GM21737 (cell line): Measurements from ENCODE around the gene ART3.

Source experiments
- ATAC-seq: cut with Tn5 transposase; IDR thresholded peaks from one replicate; pipeline ENCODE4 v1.9.1; 2021; ENCODE audit warnings: mild to moderate bottlenecking, moderate library complexity; ENCODE audit not compliant: unreplicated experiment

The ART3 gene

DNA sequence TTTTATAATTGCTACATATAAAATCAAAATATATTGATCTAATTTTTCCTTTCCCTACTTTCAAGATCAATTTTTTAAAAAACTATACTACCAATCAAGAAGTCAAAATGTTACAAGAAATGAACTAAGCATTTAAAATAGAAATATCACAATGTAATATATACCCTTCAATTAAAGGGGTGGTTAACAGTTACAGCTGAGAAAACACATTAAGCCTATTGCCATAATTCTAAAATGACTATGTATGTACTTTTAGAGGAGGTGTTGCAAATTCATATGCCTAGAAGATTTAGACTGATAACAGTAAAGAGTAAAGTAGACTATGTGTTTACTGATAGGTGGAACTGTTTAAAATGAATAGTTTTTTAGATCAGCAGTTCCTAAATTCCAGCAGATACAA lies 70.0 kb downstream of the ART3 start:
- ATAC-seq: no peak

DNA sequence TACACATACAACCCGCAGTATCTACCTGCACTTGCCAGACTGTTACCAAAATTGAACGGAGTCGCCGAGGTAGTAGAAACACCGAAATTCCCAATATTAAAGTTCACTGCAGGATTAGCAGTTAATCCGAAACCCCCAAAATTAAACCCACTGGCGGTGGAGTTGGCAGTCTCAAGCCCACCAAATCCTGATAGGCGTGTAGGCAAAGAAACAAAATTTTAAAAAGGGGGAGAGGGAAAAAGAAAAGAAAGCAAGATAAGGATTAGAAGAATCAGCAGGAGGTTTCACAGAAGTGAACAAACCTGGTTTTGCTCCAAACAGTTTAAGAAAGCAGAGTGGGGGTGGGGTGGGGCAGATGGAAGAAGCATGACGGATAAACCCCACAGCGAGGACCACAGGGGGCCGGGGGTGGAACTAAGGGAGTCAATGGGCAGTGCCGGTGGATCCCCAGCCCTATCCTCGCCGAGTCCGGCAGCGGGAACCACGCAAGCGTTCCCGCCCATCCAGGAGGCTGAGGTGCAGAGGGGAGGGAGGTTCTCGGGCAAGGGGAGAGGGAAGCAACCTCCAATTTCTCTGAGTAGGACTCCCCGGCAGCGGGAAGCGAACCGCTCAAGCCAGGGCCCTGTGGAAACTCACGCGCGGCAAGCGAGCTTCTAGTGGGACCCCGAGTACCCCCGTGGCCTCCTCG lies 73.1 kb downstream of the ART3 start:
- ATAC-seq: peak; percentile 37

DNA sequence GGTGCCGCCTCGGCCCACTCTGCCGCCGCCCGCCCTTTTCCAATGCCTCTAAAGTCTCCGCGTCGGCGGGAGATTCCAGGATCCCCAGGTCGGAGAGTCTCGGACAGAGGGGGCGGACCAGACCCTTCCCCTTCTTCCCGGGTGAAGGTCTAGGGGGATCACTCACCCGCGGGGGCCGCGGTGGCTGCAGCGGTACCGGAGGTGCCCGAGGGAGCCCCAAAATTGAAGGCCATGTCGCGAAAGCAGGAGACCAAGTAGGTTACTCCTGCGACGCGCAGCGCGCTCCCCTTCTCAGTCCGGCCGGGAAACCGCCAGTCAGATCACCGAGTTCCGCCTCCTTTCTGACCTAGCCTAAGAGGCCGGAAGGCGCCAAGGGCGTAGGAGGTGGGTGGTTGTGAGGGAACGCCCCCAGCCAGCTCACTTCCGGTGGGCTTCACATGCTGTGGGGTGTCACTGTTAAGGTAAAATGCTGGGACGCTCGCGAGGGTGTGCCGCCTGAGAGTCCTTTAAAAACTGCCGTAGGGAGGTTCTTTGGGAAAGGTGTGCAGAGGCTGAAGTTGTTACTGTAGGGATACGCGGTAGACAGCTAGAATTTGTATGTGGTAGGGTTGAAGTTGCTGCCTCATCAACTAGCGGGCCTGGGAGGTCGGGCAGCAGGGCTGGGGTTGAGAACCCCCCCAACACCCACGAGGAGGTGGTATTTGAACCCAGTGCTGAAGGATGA lies 73.8 kb downstream of the ART3 start, which contains the start of gene NUP54:
TSS of gene NUP54 (minus strand) at position 256 of the 724 bp plus-strand sequence. CDS start at position 233, 23 bp downstream.
- ATAC-seq: peak; percentile 99

DNA sequence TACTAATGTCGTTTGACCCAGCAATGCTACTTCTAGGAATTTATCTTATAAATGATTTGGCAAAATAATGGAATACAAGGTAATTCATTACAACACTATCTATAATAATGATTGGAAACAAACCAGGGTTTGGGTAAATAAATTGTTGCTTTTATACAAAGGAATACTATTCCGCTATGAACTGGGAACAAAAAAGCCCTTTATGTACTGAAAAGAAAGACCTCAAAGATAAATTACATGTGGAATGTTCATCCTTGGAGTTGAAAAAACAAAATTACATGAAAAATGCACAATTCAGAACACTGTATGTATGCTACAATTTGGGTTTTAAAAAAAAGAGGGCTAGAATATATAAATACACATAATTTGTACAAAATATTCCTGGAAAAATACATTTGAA lies 78.8 kb downstream of the ART3 start:
- no peak for ATAC-seq

DNA sequence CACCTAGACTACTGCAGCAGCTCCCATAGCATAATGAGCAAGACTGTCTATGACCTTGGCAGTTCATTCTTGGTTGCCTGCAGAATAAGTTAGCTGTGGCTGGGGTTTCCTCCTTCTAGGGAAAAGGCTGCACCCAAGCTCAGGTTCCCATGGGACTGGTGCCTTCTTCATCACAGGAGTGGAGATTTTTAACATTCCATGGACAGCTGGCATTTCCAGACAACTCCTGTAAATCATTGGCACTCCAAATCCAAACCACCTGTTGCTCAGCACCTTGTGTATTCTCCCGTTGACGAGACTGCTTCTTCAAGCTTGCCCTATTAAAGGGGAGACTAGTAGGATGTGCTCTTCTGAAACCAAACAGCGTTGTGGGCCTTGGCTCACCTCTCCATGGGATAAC lies 81.5 kb downstream of the ART3 start:
- no peak for ATAC-seq

DNA sequence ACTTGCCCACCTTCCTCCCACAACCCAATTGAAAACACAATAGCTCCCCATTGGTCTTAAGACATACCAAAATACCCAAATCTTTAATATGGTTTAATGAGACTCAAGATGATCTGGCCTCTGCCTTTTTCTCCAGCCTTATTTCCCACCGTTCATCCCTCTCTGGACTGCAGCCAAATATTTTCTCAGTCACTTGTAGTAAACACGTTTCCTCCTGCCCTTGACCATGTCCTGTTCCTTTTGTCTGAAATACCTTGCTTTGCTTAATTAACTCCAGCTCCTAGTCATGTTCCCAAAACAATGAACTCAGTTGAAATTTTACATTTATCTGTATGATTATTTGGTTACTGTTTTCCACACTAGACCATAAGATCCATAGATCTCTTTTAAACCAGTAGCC lies 82.1 kb downstream of the ART3 start:
- no peak for ATAC-seq

DNA sequence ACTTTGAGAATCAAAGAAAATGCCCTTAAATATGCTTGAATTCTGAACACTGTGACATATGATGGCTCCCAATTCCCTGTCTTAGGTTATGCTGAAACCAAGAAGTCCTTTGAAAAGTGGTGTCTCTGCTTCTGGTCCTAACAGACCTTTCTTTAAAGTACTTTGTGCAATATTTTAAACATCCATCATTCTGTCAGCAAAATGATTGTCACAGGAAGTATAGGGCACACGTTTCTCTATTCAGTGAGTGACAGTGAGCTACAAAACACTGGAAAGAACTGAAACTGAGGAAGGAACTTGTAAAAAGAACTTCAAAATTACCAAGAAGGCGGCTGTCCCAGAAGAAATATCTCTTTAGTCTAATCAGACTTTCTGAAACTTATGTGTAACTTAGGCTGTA lies 85.8 kb downstream of the ART3 start:
- no peak for ATAC-seq
